Measurements from ENCODE around the gene PROSER2. TPM values are rescaled to one million over a fixed set of nuclear protein-coding genes. Genes with fewer than 3 reads are reported as not detected.

PROSER2 gene
- total RNA-seq, 1 experiment from 2014 or later, result 23.6 TPM

DNA sequence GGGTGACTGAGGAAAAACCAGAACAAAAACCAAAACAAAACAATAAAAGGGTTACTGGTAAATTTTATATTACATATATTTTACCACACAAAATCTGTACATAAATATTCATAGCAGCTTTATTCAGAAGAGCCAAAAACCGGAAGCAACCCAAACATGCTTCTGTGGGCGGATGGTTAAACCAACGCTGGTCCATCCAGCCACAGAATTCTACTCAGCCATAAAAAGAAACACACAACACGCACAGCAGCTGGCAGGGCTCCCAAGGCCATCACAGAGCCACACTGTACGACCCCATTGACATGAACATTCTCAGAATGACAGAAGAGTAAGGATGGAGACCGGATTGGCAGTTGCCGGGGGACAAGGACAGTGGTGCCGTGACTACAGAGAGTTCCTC, 83.6 kb downstream of the PROSER2 start:
- DNase-seq (ENCODE audit: low read depth), result no peak

- DNase-seq (ENCODE audit: low read depth), result no peak
These were observed 84.8 kb downstream of the PROSER2 start for GRCh38 chr10:11907914-11908313.

- no peak for DNase-seq (ENCODE audit: low read depth)
These were observed 85.4 kb downstream of the PROSER2 start for GRCh38 chr10:11908536-11908935.

DNA sequence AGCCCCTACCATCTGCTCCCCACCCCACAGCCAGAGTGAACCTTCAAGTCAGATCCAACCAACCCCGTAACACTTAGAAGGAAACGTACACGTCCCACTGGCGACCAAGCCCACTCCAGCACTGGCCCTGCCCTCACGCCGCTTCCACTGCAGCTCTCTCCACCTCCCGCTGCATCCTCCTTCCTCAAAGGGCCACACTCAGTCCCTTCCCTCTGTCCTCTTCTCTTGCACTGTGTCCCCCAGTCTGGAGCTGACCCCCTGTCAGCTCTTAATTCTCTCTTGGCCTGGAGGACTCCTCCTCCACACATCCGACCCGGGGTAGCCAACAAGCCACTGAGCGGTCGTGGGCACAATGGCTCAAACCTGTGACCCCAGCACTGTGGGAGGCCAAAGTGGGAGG, 85.8 kb downstream of the PROSER2 start:
- no peak for DNase-seq (ENCODE audit: low read depth)

GRCh38 chr10:11909618-11910017, 86.5 kb downstream of the PROSER2 start:
- DNase-seq (ENCODE audit: low read depth), result no peak

DNA sequence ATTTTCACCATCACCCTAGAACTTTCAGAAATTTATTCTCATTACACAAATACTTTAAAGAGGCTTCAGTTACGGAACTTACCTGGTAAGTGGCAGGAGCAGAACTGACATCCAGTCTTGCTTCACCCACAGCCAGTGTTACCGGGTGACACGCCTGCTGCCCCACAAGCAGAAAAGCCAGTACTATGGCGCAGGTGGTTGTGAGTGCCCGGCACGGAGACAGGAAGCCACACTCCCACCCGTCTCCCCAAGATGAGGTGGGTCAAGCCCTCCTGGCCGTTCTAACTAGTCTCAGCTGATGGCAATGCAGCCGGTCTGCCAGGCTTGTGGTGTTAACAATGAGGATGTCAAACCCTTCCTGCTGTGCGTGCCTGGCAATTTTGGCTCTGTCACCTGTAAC, 86.9 kb downstream of the PROSER2 start:
- no peak for DNase-seq (ENCODE audit: low read depth)

DNA sequence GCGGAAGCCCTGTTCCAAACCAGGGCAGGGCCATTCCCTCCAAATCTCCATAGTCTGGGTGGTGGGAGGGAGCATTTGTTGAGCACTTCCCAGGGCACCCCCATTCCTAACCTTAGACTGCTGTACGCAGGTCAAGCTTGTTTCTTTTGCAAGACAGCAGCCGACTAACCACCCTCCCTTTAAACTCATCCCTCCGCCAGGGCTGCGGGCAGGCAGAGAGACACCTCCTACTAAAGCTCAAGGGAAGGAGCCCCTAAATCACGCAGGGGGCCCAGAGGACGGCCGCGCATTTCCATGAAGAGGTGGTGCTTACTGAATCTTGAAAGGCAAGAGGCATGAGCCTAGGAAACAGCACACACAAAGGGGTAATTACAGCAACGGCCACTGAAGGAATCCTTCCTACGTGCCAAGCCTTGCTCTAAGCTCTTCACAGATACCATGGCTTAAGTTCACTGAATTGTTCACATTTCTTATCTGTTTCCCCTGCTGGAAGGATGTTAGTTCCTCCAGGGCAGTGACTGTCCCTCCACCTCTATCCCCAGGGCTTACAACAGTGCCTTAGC, 90.0 kb downstream of the PROSER2 start:
- DNase-seq (ENCODE audit: low read depth), result no peak

DNA sequence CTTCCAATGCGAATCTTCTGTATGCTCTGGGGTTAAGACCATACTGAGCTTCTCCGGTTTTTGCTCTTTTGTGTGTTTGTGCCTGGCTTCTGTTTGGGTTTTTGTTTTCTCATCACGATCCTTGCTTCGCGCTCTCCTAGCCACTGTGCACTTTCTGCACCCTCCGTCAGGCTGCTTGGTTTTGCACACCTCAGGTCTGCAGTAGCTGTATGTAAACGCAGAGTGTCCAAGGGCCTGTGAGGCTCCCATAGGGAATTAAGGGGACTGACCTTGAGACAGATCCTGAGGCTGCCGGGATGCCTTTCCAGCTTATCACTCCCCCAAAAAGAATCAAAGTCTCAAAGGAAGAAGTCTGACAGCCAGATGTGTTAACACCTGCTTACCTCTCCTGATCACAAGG, 95.2 kb downstream of the PROSER2 start:
- no peak for DNase-seq (ENCODE audit: low read depth)

DNA sequence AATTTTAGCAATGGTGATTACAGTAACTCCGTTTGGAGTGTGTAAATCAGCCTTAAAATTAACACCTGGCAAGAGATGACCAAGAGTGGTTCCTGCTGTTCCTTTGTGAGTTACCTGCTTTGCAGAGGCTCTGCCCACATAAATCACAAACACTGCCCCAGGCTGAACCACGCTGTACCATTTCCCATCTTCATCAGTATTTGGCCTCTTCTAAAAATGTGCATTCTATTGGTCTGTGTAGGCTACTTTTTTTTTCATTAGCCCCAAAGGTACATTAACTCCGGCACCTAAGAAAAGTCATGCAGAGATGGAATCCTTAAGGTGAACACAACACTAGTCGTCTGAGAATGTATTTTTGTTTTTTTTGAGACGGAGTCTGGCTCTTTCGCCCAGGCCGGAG, 96.1 kb downstream of the PROSER2 start:
- DNase-seq (ENCODE audit: low read depth), result no peak

Other genes with a start within 250 kb of the PROSER2 start
- 15.0 and 20.8 TPM in 2 replicates for gene USP6NL, start 211.7 kb upstream of the PROSER2 start, total RNA-seq (2014; rRNA removed; shearing (Covaris generic))
- 2.1 and 4.3 TPM in 2 replicates for gene ECHDC3, start 81.0 kb upstream of the PROSER2 start, total RNA-seq (2014; rRNA removed; shearing (Covaris generic))
- gene UPF2, start 219.5 kb downstream of the PROSER2 start, total RNA-seq (2014; rRNA removed; shearing (Covaris generic)), result 13.9 and 15.9 TPM in 2 replicates
- 7.8 and 8.2 TPM in 2 replicates for gene DHTKD1, start 245.6 kb downstream of the PROSER2 start, total RNA-seq (2014; rRNA removed; shearing (Covaris generic))

All from HT1080 (cell line).